H1 (cell line): ENCODE results near the gene DOP1A. TPM values are rescaled to one million over a fixed set of nuclear protein-coding genes. Genes with fewer than 3 reads are reported as not detected.
A peak's percentile ranks its signal among the peaks of the same experiment; 100 is the strongest.

ENCODE experiments used
- ASH2L ChIP-seq: fragments of 200-600, 300-600 bp; sonication (generic); IDR thresholded peaks from one replicate; pipeline ENCODE4 v1.7.1; 2017; ENCODE audit warnings: low read length
- BCL11A ChIP-seq, 2 experiments: IDR thresholded peaks; one replicate each; pipeline ENCODE4 v1.6.1; 2011; ENCODE audit warnings: low read depth in 2 of 2, low read length in 2 of 2, mild to moderate bottlenecking in 2 of 2
- CTCF ChIP-seq, 3 experiments: IDR thresholded peaks; 1 replicate in 2 of 3; 2 replicates in 1 of 3; pipeline versions ENCODE4 v1.5.1 to v1.6.1; 2011; ENCODE audit warnings: low read length in 3 of 3, mild to moderate bottlenecking in 3 of 3, inconsistent platforms in 2 of 3, low read depth in 1 of 3, moderate library complexity in 1 of 3; ENCODE audit not compliant: insufficient read depth in 1 of 3; ENCODE audit errors: control extremely low read depth in 1 of 3
- GTF2F1 ChIP-seq: IDR thresholded peaks from 2 replicates; pipeline ENCODE4 v1.6.1; 2012; ENCODE audit warnings: low read depth, low read length, improper control_type of control experiment, borderline replicate concordance
- HDAC6 ChIP-seq: IDR thresholded peaks from one replicate; pipeline ENCODE4 v1.7.1; 2012; ENCODE audit warnings: low read depth, mild to moderate bottlenecking, inconsistent platforms, low read length, moderate library complexity
- JUN ChIP-seq: IDR thresholded peaks from 2 replicates; pipeline ENCODE4 v1.6.1; 2011; ENCODE audit warnings: low read depth, mild to moderate bottlenecking, improper control_type of control experiment, low read length
- POLR2A ChIP-seq, 2 experiments: IDR thresholded peaks; 1 replicate in 1 of 2; 2 replicates in 1 of 2; pipeline ENCODE4 v1.6.1; 2011; ENCODE audit warnings: low read depth in 2 of 2, low read length in 2 of 2, mild to moderate bottlenecking in 2 of 2; ENCODE audit errors: control extremely low read depth in 1 of 2
- RBBP5 ChIP-seq: IDR thresholded peaks from 2 replicates; pipeline ENCODE4 v1.7.1; 2012; ENCODE audit warnings: low read depth, mild to moderate bottlenecking, inconsistent platforms, low read length, moderate library complexity, borderline replicate concordance
- RXRA ChIP-seq: IDR thresholded peaks from 2 replicates; pipeline ENCODE4 v1.6.1; 2011; ENCODE audit warnings: low read depth, mild to moderate bottlenecking, low read length, moderate library complexity; ENCODE audit not compliant: insufficient read depth
- SAP30 ChIP-seq: fragments of 300-600 bp; sonication (generic); IDR thresholded peaks from 2 replicates; pipeline ENCODE4 v1.7.1; 2012; ENCODE audit warnings: low read length, moderate library complexity, mild to moderate bottlenecking, inconsistent platforms; ENCODE audit not compliant: insufficient read depth, insufficient replicate concordance
- SIN3A ChIP-seq, 2 experiments: IDR thresholded peaks in 1 of 2; conservative IDR thresholded peaks in 1 of 2; 2 replicates each; pipeline ENCODE4 v1.6.1; 2011 to 2012; ENCODE audit warnings: low read length in 2 of 2, improper control_type of control experiment in 1 of 2, low read depth in 1 of 2, mild to moderate bottlenecking in 1 of 2
- SP1 ChIP-seq: IDR thresholded peaks from 2 replicates; pipeline ENCODE4 v1.6.1; 2011; ENCODE audit warnings: low read depth, low read length
- SP2 ChIP-seq: IDR thresholded peaks from 2 replicates; pipeline ENCODE4 v1.6.1; 2012; ENCODE audit warnings: mild to moderate bottlenecking, low read length, inconsistent platforms
- SUZ12 ChIP-seq: fragments of 200-600 bp; sonication (generic); IDR thresholded peaks from 2 replicates; pipeline ENCODE4 v1.6.1; 2012; ENCODE audit warnings: mild to moderate bottlenecking, inconsistent platforms, low read length, moderate library complexity, mixed read lengths
- YY1 ChIP-seq: IDR thresholded peaks from 2 replicates; pipeline ENCODE4 v1.6.1; 2011; ENCODE audit warnings: low read depth, mild to moderate bottlenecking, low read length
- ZNF274 ChIP-seq: IDR thresholded peaks from 2 replicates; pipeline ENCODE4 v1.7.0; 2012; ENCODE audit warnings: low read length, borderline replicate concordance; ENCODE audit errors: extremely low read depth
- polyA plus RNA-seq, 7 experiments: library from polyadenylated mRNA; depleted of rRNA in 3 of 7; stranded (reverse) in 5 of 7; unstranded in 2 of 7; fragments of >200 nt in 5 of 7; fragments of 200-250 nt in 2 of 7; gene quantifications; 1 replicate in 5 of 7; 2 replicates in 1 of 7; 4 replicates in 1 of 7; pipeline versions ENCODE4 v1.2.1 to v1.2.3, GENCODE V29; 2011 to 2013; ENCODE audit warnings: missing spikeins in 2 of 7, mixed read lengths in 2 of 7
- total RNA-seq: library from RNA; stranded (reverse); fragmentation: NEBNext Ultra II Directional; extraction: Animal tissue kit (Norgen Biotek cat#: 25700); gene quantifications from 2 replicates; pipeline ENCODE4 v1.2.1, GENCODE V29; 2021
- TF ChIP-seq, protein P1 (sequence below): IDR thresholded peaks from 2 replicates; pipeline ENCODE4 v1.6.1; 2011; ENCODE audit warnings: low read depth, mild to moderate bottlenecking, low read length; ENCODE audit not compliant: insufficient read depth

The DOP1A gene
- total and polyA plus RNA-seq, 2 of the 8 experiments (the other 6 are each of a cell fraction or from before 2014, with no cell fraction given) = 7.5 to 14.7 TPM

GRCh38 chr6:83065511-83066192 lies 1.8 kb upstream of the DOP1A start, which contains the start of gene UBE3D (continued):
- TF ChIP-seq RXRA (no peak), GTF2F1 (peak; percentile 57; the same call in 1 of the 2 replicates), SUZ12 (no peak), SP2 (no peak), YY1 (peak; percentile 83), SP1 (no peak), POLR2A (IDR thresholded peaks at IDR 0.05; ENCODE audit: control extremely low read depth in 1 of 2, low read depth in 2 of 2, low read length in 2 of 2) (peak; percentile 70 to 89), ASH2L (peak; percentile 92), HDAC6 (no peak), JUN (no peak), BCL11A (IDR thresholded peaks at IDR 0.05; ENCODE audit: low read depth in 2 of 2, low read length in 2 of 2) (no peak), SIN3A (conservative IDR thresholded peaks at IDR 0.05 in 1 of 2, IDR thresholded peaks at IDR 0.05 in 1 of 2; ENCODE audit: low read depth in 1 of 2, low read length in 2 of 2) (peak in 1 of 2 experiments; percentile 9; a peak in 2 of 4 replicates), CTCF (IDR thresholded peaks at IDR 0.05; ENCODE audit: control extremely low read depth in 1 of 3, insufficient read depth in 1 of 3, low read depth in 1 of 3, low read length in 3 of 3) (peak; percentile 82 to 93 (median 92)), ZNF274 (no peak), SAP30 (peak; percentile 48), RBBP5 (peak; percentile 72; the same call in 1 of the 2 replicates)
- TF ChIP-seq, protein P1, sequence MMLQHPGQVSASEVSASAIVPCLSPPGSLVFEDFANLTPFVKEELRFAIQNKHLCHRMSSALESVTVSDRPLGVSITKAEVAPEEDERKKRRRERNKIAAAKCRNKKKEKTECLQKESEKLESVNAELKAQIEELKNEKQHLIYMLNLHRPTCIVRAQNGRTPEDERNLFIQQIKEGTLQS = peak; percentile 29; the same call in 1 of the 2 replicates
